Measurements from ENCODE around the gene FADS2. TPM values are rescaled to one million over a fixed set of nuclear protein-coding genes. Genes with fewer than 3 reads are reported as not detected.
A peak's percentile ranks its signal among the peaks of the same experiment; 100 is the strongest.

FADS2 gene
- total and polyA plus RNA-seq, 2 of the 13 experiments (the other 11 are each of a cell fraction or from before 2014, with no cell fraction given), result 90.1 to 124 TPM

GRCh38 chr11:61792310-61793082 is 35.6 kb upstream of the FADS2 start, which contains the start of the genes FEN1 and TMEM258 (continued):
- TF ChIP-seq ZNF607 (CRISPR knock-in tag; IDR thresholded peaks at IDR 0.05; ENCODE audit: borderline replicate concordance), result 0 out of 2 replicates have a peak, but pooled peaks have one; percentile 12
- TF ChIP-seq KLF11 (CRISPR knock-in tag; IDR thresholded peaks at IDR 0.05), result peak; percentile 38; the same call in 1 of the 2 replicates
- TF ChIP-seq TAF15 (IDR thresholded peaks at IDR 0.05; ENCODE audit: low read depth, low read length, poor library complexity, severe bottlenecking), result peak; percentile 44
- TF ChIP-seq DNMT1 (CRISPR knock-in tag; IDR thresholded peaks at IDR 0.05), result 0 out of 2 replicates have a peak, but pooled peaks have one; percentile 63
- TF ChIP-seq ZNF746 (CRISPR knock-in tag; IDR thresholded peaks at IDR 0.05), result 0 out of 2 replicates have a peak, but pooled peaks have one; percentile 24
- TF ChIP-seq ZNF557 (CRISPR knock-in tag; IDR thresholded peaks at IDR 0.05), result no peak
- no peak for TF ChIP-seq CCAR2 (optimal IDR thresholded peaks at IDR 0.05; ENCODE audit: low read depth, low read length)
- no peak for TF ChIP-seq HNF1A (IDR thresholded peaks at IDR 0.05; ENCODE audit: low read depth)
- peak; percentile 37; the same call in 1 of the 2 replicates for TF ChIP-seq HNF1A (CRISPR knock-in tag; IDR thresholded peaks at IDR 0.05; ENCODE audit: borderline replicate concordance)
- TF ChIP-seq ZNF431 (CRISPR knock-in tag; IDR thresholded peaks at IDR 0.05; ENCODE audit: borderline replicate concordance, low read depth), result no peak
- peak; percentile 75; the same call in 1 of the 2 replicates for TF ChIP-seq PCBP1 (IDR thresholded peaks at IDR 0.05; ENCODE audit: borderline replicate concordance, low read depth, low read length)
- TF ChIP-seq ZFX (CRISPR knock-in tag; IDR thresholded peaks at IDR 0.05; ENCODE audit: low read depth), result peak; percentile 82
- TF ChIP-seq BRCA1 (CRISPR knock-in tag; IDR thresholded peaks at IDR 0.05), result 0 out of 2 replicates have a peak, but pooled peaks have one; percentile 12
- peak; percentile 20; the same call in 1 of the 2 replicates for TF ChIP-seq CCDC6 (CRISPR knock-in tag; IDR thresholded peaks at IDR 0.05)
- peak; percentile 54; the same call in 1 of the 2 replicates for TF ChIP-seq ERF (CRISPR knock-in tag; IDR thresholded peaks at IDR 0.05)
- peak; percentile 41; the same call in 1 of the 2 replicates for TF ChIP-seq ZNF205 (CRISPR knock-in tag; IDR thresholded peaks at IDR 0.05)
- TF ChIP-seq SRSF1 (optimal IDR thresholded peaks at IDR 0.05; ENCODE audit: low read depth, low read length), result peak; percentile 82
- no peak for TF ChIP-seq MIER2 (CRISPR knock-in tag; IDR thresholded peaks at IDR 0.05)
- TF ChIP-seq ZNF317 (CRISPR knock-in tag; IDR thresholded peaks at IDR 0.05), result peak; percentile 50; the same call in 1 of the 2 replicates
- TF ChIP-seq USF2 (IDR thresholded peaks at IDR 0.05; ENCODE audit: low read depth, low read length), result peak; percentile 94
- peak; percentile 99; the same call in 1 of the 2 replicates for TF ChIP-seq USF2 (CRISPR knock-in tag; IDR thresholded peaks at IDR 0.05; ENCODE audit: borderline replicate concordance)
- no peak for TF ChIP-seq TP53 (CRISPR knock-in tag; conservative IDR thresholded peaks at IDR 0.05)
- TF ChIP-seq RBFOX2 (IDR thresholded peaks at IDR 0.05; ENCODE audit: low read depth, low read length), result peak; percentile 81
- no peak for TF ChIP-seq HNRNPUL1 (IDR thresholded peaks at IDR 0.05; ENCODE audit: low read depth, low read length)
- peak; percentile 74 for TF ChIP-seq ZNF605 (CRISPR knock-in tag; IDR thresholded peaks at IDR 0.05)

Data from HepG2 (cell line).